HCEC 1CT (cell line): ENCODE data around the gene DPP10.

Experiments
- DNase-seq: peaks from one replicate; pipeline ENCODE4 v3.0.0-alpha.2; 2017

DPP10 gene

GRCh38 chr2:115484983-115485382 lies 1042.5 kb downstream of the DPP10 start:
- no peak for DNase-seq

- no peak for DNase-seq
Observed at GRCh38 chr2:115491186-115491793, 1048.8 kb downstream of the DPP10 start.

- no peak for DNase-seq
Observed at GRCh38 chr2:115505331-115505730, 1062.9 kb downstream of the DPP10 start.

GRCh38 chr2:115520727-115521126 lies 1078.3 kb downstream of the DPP10 start:
- no peak for DNase-seq

- no peak for DNase-seq
Observed at GRCh38 chr2:115524452-115524851, 1082.0 kb downstream of the DPP10 start.

- no peak for DNase-seq
Observed at GRCh38 chr2:115529627-115530026, 1087.2 kb downstream of the DPP10 start.

- DNase-seq, result no peak
Observed at GRCh38 chr2:115533081-115533480, 1090.6 kb downstream of the DPP10 start.

GRCh38 chr2:115541814-115542213 lies 1099.4 kb downstream of the DPP10 start:
- DNase-seq, result no peak

- no peak for DNase-seq
Observed at GRCh38 chr2:115542331-115542730, 1099.9 kb downstream of the DPP10 start.

- DNase-seq, result no peak
Observed at GRCh38 chr2:115543024-115543423, 1100.6 kb downstream of the DPP10 start.

- DNase-seq, result no peak
Observed at GRCh38 chr2:115543461-115543860, 1101.0 kb downstream of the DPP10 start.

- DNase-seq, result no peak
Observed at GRCh38 chr2:115549611-115550130, 1107.2 kb downstream of the DPP10 start.

GRCh38 chr2:115552726-115553125 lies 1110.3 kb downstream of the DPP10 start:
- no peak for DNase-seq

GRCh38 chr2:115554153-115554552 lies 1111.7 kb downstream of the DPP10 start:
- no peak for DNase-seq

GRCh38 chr2:115558725-115559124 lies 1116.3 kb downstream of the DPP10 start:
- no peak for DNase-seq

- DNase-seq, result no peak
Observed at GRCh38 chr2:115560666-115561065, 1118.2 kb downstream of the DPP10 start.

- DNase-seq, result no peak
Observed at GRCh38 chr2:115568643-115569042, 1126.2 kb downstream of the DPP10 start.

- DNase-seq, result no peak
Observed at GRCh38 chr2:115569547-115569946, 1127.1 kb downstream of the DPP10 start.

GRCh38 chr2:115572746-115573145 lies 1130.3 kb downstream of the DPP10 start:
- no peak for DNase-seq

- no peak for DNase-seq
Observed at GRCh38 chr2:115573756-115574155, 1131.3 kb downstream of the DPP10 start.

GRCh38 chr2:115574667-115575066 lies 1132.2 kb downstream of the DPP10 start:
- no peak for DNase-seq

GRCh38 chr2:115580784-115581183 lies 1138.3 kb downstream of the DPP10 start:
- no peak for DNase-seq

- DNase-seq, result no peak
Observed at GRCh38 chr2:115584507-115584906, 1142.1 kb downstream of the DPP10 start.

- no peak for DNase-seq
Observed at GRCh38 chr2:115596659-115597375, 1154.4 kb downstream of the DPP10 start.

- no peak for DNase-seq
Observed at GRCh38 chr2:115603285-115603684, 1160.8 kb downstream of the DPP10 start.
